HG03565 (cell line): ENCODE data around the gene CRY2.
"Not testable (repeated sequence)": the region's sequence is repeated elsewhere in the genome, so short reads cannot be mapped to it uniquely, and the experiment has no call there.

Experiments
- ATAC-seq: cut with Tn5 transposase; IDR thresholded peaks from one replicate; pipeline ENCODE4 v1.9.1; 2021; ENCODE audit warnings: mild to moderate bottlenecking, moderate library complexity; ENCODE audit not compliant: unreplicated experiment

Gene CRY2

GRCh38 chr11:45896422-45896984 lies 49.2 kb downstream of the CRY2 start:
- no peak for ATAC-seq

GRCh38 chr11:45897556-45897955 lies 50.3 kb downstream of the CRY2 start:
- ATAC-seq: no peak

- ATAC-seq: no peak
Observed at GRCh38 chr11:45899086-45899447, 51.8 kb downstream of the CRY2 start.

- no peak for ATAC-seq
Observed at GRCh38 chr11:45899448-45900174, 52.3 kb downstream of the CRY2 start.

GRCh38 chr11:45900175-45900800 lies 53.0 kb downstream of the CRY2 start:
- not testable (repeated sequence) for ATAC-seq

GRCh38 chr11:45900916-45901617 lies 53.8 kb downstream of the CRY2 start:
- ATAC-seq: no peak

- ATAC-seq: no peak
Observed at GRCh38 chr11:45901626-45902025, 54.4 kb downstream of the CRY2 start.

- no peak for ATAC-seq
Observed at GRCh38 chr11:45902452-45903380, 55.4 kb downstream of the CRY2 start.

GRCh38 chr11:45904309-45904915 lies 57.1 kb downstream of the CRY2 start:
- no peak for ATAC-seq

GRCh38 chr11:45905095-45905494 lies 57.8 kb downstream of the CRY2 start:
- ATAC-seq: no peak

GRCh38 chr11:45905576-45905975 lies 58.3 kb downstream of the CRY2 start:
- not testable (repeated sequence) for ATAC-seq

- ATAC-seq: no peak
Observed at GRCh38 chr11:45906096-45906682, 58.9 kb downstream of the CRY2 start.

- ATAC-seq: no peak
Observed at GRCh38 chr11:45906965-45907611, 59.8 kb downstream of the CRY2 start, which contains the start of gene FREY1. Gene FREY1, minus strand, starts transcription at chr11:45907271. Its CDS starts 26 bp downstream, at chr11:45907245.

- no peak for ATAC-seq
Observed at GRCh38 chr11:45907911-45908370, 60.7 kb downstream of the CRY2 start.

- ATAC-seq: no peak
Observed at GRCh38 chr11:45909594-45910475, 62.6 kb downstream of the CRY2 start.

- ATAC-seq: no peak
Observed at GRCh38 chr11:45910623-45911022, 63.3 kb downstream of the CRY2 start.

GRCh38 chr11:45913514-45913913 lies 66.2 kb downstream of the CRY2 start:
- no peak for ATAC-seq
